SU-DHL-6 (cell line): ENCODE results near the gene MEX3A.

ENCODE experiments used
- EZH2phosphoT487 ChIP-seq: fragments of 200-600 bp; sonication (generic), shearing (Covaris generic); conservative IDR thresholded peaks from 2 replicates; pipeline ENCODE4 v1.6.1; 2018; ENCODE audit warnings: mild to moderate bottlenecking, antibody characterized with exemption, low read length, moderate library complexity, mixed read lengths
- TF ChIP-seq, protein P1 (sequence below): fragments of 200-600 bp; sonication (generic); IDR thresholded peaks from one replicate; pipeline ENCODE4 v1.5.1; 2017; ENCODE audit warnings: antibody characterized with exemption, mild to moderate bottlenecking, low read length, moderate library complexity; ENCODE audit not compliant: insufficient read depth, poor library complexity, severe bottlenecking

GRCh38 chr1:156100205-156100995, 18.1 kb upstream of the MEX3A start:
- TF ChIP-seq, protein P1, sequence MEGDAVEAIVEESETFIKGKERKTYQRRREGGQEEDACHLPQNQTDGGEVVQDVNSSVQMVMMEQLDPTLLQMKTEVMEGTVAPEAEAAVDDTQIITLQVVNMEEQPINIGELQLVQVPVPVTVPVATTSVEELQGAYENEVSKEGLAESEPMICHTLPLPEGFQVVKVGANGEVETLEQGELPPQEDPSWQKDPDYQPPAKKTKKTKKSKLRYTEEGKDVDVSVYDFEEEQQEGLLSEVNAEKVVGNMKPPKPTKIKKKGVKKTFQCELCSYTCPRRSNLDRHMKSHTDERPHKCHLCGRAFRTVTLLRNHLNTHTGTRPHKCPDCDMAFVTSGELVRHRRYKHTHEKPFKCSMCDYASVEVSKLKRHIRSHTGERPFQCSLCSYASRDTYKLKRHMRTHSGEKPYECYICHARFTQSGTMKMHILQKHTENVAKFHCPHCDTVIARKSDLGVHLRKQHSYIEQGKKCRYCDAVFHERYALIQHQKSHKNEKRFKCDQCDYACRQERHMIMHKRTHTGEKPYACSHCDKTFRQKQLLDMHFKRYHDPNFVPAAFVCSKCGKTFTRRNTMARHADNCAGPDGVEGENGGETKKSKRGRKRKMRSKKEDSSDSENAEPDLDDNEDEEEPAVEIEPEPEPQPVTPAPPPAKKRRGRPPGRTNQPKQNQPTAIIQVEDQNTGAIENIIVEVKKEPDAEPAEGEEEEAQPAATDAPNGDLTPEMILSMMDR: no peak
- TF ChIP-seq EZH2phosphoT487: no peak
